HG03354 (cell line): ENCODE data around the gene CDC123.
"Not testable (repeated sequence)": the region's sequence is repeated elsewhere in the genome, so short reads cannot be mapped to it uniquely, and the experiment has no call there.

Source experiments
- ATAC-seq: cut with Tn5 transposase; IDR thresholded peaks from one replicate; pipeline ENCODE4 v1.9.1; 2021; ENCODE audit warnings: mild to moderate bottlenecking; ENCODE audit not compliant: unreplicated experiment, poor library complexity, severe bottlenecking

Gene CDC123

DNA sequence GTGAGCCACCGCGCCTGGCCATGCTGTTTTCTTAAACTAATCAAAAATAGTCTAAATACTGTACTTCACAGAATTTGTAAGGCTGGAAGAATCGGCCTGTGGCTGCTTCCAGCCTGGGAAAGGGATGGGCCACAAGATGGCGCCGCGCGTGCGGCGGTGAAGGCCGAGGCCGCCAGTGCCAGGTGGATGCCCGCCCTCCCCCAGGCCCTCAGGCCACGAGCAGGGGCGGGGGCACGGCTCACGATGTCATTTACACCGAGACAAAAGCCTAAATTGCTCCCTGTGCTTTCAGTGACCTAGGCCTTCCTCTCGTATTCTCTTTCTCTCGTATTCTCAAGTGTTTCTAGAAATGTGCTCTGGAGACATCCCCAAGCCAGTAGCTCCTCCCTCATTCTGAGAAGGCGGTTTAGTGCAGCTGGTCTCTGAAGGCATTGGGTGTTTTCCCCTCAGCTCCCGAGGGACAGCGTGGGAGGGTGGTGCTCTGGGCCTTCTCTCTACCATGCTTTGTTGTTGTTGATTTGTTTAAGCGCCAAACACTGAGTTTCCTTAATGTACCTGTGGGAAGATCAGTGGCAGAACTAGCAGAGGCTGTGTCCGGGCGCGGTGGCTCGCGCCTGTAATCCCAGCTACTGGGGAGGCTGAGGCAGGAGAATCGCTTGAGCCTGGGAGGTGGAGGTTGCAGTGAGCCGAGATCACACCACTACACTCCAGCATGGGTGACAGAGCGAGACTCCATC, 68.4 kb downstream of the CDC123 start:
- ATAC-seq: peak; percentile 86

DNA sequence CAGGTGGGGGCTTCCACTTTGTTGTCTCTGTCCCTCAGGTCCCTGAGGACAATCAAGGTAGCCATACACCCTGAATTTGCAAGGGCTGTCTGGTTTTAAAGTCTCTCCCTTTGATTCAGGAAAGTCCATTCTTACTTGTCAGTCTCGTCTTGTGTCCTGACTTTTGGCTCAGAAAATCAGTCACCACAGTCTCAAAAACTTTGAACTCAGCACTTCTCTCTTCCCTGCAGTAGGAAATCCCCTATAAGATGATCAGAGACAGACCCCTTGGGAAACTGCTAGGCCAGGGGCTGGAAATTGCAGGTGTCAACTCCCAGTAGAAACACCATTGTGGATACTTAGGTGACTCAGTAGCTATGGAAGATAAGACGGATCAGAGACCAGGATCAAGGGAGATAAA, 73.1 kb downstream of the CDC123 start:
- ATAC-seq: no peak

DNA sequence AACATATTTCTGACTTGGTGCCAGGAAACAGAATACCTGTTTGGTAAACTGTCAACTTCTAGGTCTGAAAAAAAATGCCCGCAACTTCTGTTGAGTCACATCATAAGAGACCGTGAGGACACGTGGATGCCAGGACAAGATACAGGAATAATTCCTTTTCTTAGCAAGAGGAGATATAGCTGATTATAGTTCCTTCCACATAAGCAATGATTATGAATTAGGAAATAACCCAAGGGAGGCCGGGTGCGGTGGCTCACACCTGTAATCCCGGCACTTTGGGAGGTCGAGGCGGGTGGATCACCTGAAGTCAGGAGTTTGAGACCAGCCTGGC, 75.2 kb downstream of the CDC123 start:
- no peak for ATAC-seq

DNA sequence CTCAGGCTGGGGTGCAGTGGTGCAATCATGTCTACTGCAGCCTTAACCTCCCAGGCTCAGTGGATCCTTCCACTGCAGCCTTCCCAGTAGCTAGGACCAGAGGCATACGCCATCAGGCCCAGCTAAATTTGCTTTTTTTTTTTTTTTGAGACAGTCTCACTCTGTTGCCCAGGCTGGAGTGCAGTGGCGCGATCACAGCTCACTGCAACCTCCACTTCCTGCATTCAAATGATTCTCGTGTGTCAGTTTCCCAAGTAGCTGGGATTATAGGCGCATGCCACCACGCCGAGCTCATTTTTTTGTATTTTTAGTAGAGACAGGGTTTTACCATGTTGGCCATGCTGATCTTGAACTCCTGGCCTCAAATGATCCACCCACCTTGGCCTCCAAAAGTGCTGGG, 81.9 kb downstream of the CDC123 start:
- ATAC-seq: not testable (repeated sequence)

GRCh38 chr10:12279281-12279680, 83.3 kb downstream of the CDC123 start:
- no peak for ATAC-seq

DNA sequence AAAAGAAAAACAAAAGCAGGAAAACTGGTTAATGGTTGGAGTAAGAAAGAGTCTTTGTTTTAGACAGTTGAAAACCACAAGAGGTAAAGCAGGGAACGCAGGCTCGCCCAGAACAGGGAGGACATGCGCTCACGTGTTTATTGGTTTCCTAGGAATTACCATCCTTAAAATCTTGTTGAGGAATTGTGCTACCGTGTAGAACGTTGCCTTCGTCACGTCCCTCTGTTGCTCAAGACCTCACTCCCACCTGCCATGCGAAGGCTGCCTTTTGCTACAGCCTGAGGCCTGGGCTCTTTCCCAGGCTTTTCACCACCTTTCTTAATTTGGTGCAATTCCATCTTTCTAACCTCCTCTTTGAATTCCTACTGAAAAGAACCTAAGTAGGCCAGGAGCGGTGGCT, 91.8 kb downstream of the CDC123 start:
- ATAC-seq: no peak

GRCh38 chr10:12297784-12298183, 101.8 kb downstream of the CDC123 start:
- not testable (repeated sequence) for ATAC-seq

DNA sequence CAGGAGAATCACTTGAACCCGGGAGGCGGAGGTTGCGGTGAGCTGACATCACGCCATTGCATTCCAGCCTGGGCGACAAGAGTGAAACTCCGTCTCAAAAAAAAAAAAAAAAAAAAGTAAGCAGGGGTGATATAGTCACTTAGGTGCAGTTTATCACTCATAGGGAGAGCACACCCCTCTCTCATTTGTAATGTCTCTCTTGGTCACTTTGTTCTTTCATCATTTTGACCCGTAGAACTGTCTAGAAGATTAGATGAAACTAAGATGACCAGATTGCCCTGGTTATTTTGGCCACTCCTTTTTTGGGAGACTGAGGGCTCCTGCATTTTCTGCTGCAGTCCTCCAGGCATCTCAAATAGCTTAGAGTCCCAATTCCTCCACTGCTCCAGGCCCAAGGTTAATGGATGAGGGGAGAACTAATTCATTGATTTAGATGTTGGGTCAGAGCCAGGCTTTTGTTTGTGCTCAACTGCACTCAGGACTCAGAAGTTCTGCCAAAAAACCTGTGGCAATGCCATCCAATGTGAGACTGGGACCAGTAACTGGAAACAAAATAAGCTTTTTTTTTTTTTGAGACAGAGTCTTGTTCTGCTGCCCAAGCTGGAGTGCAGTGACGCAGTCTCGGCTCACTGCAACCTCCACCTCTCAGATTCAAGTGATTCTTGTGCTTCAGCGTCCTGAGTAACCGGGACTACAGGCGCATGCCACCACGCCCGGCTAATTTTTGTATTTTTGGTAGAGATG, 103.4 kb downstream of the CDC123 start:
- no peak for ATAC-seq
